HCT116 (cell line): ENCODE measurements around the gene ITGA1.

Experiments used
- CEBPB ChIP-seq: IDR thresholded peaks from 2 replicates; pipeline ENCODE4 v1.6.1; 2012; ENCODE audit warnings: low read depth
- EZH2 ChIP-seq: fragments of 200-600 bp; sonication (generic); IDR thresholded peaks from 2 replicates; pipeline ENCODE4 v1.6.1; 2017; ENCODE audit warnings: antibody characterized with exemption, mixed run types
- EZH2phosphoT487 ChIP-seq: fragments of 200-600 bp; IDR thresholded peaks from 2 replicates; pipeline ENCODE4 v1.6.1; 2018; ENCODE audit warnings: antibody characterized with exemption, borderline replicate concordance
- JUND ChIP-seq: IDR thresholded peaks from 2 replicates; pipeline ENCODE4 v1.6.1; 2012
- POLR2A ChIP-seq: IDR thresholded peaks from 2 replicates; pipeline ENCODE4 v1.7.0; 2011; ENCODE audit warnings: borderline replicate concordance; ENCODE audit not compliant: insufficient read depth, insufficient read length; ENCODE audit errors: extremely low read depth
- SP1 ChIP-seq: IDR thresholded peaks from 2 replicates; pipeline ENCODE4 v1.6.1; 2012; ENCODE audit warnings: low read depth
- TF ChIP-seq, protein P1 (sequence below), 3 experiments: fragments of 200-600 bp in 1 of 3; sonication (generic) in 1 of 3; IDR thresholded peaks in 2 of 3; conservative IDR thresholded peaks in 1 of 3; 2 replicates each; pipeline ENCODE4 v1.5.1; 2012 to 2017; ENCODE audit warnings: low read depth in 2 of 3, low read length in 2 of 3, antibody characterized with exemption in 1 of 3, borderline replicate concordance in 1 of 3, control low read depth in 1 of 3, mild to moderate bottlenecking in 1 of 3, mixed read lengths in 1 of 3, mixed run types in 1 of 3, moderate library complexity in 1 of 3; ENCODE audit not compliant: insufficient read depth in 1 of 3
- TF ChIP-seq, protein P2 (sequence below): IDR thresholded peaks from 2 replicates; pipeline ENCODE4 v1.6.1; 2012

DNA sequence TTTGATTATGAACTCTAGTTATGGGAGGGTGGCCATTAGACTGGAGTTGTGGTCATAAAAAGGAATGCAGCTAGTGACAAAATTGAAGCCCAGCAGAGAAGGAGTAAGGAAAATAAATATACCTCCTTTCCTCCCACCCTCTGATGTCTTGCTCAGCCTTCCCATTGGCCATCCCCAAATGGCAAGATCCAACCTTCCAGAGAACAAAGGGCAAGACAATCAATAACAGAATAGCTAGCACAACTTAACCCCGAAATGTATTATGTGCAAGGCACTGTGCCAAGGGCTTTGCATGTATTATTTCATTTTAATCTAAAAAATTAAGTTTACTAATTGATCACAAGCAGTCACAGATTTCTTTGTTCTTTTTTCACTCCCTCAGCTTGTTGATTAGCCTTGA, 3.6 kb downstream of the ITGA1 start:
- TF ChIP-seq, protein P1, sequence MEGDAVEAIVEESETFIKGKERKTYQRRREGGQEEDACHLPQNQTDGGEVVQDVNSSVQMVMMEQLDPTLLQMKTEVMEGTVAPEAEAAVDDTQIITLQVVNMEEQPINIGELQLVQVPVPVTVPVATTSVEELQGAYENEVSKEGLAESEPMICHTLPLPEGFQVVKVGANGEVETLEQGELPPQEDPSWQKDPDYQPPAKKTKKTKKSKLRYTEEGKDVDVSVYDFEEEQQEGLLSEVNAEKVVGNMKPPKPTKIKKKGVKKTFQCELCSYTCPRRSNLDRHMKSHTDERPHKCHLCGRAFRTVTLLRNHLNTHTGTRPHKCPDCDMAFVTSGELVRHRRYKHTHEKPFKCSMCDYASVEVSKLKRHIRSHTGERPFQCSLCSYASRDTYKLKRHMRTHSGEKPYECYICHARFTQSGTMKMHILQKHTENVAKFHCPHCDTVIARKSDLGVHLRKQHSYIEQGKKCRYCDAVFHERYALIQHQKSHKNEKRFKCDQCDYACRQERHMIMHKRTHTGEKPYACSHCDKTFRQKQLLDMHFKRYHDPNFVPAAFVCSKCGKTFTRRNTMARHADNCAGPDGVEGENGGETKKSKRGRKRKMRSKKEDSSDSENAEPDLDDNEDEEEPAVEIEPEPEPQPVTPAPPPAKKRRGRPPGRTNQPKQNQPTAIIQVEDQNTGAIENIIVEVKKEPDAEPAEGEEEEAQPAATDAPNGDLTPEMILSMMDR (IDR thresholded peaks at IDR 0.05 in 2 of 3, conservative IDR thresholded peaks at IDR 0.05 in 1 of 3; ENCODE audit: borderline replicate concordance in 1 of 3, insufficient read depth in 1 of 3, low read depth in 2 of 3, low read length in 2 of 3): no peak
- TF ChIP-seq EZH2 (no peak), CEBPB (no peak), POLR2A (no peak), EZH2phosphoT487 (no peak), SP1 (no peak), JUND (no peak)
- TF ChIP-seq, protein P2, sequence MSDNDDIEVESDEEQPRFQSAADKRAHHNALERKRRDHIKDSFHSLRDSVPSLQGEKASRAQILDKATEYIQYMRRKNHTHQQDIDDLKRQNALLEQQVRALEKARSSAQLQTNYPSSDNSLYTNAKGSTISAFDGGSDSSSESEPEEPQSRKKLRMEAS: no peak
